Spleen (tissue), 11 donors: ENCODE data around the gene WFDC2. TPM values are rescaled to one million over a fixed set of nuclear protein-coding genes. Genes with fewer than 3 reads are reported as not detected.

Experiments used
- DNase-seq: peaks from one replicate; pipeline ENCODE4 v3.0.0-alpha.2; 2020
- H3K27ac ChIP-seq, 8 donors: fragments of 200-600 bp; sonication (generic) in 7 of 8; 1 replicate in 4 of 8; 2 replicates in 4 of 8; pipeline versions ENCODE4 v1.5.0 to v1.8.0; 2016 to 2021; ENCODE audit warnings: inconsistent platforms in 4 of 8, mild to moderate bottlenecking in 4 of 8, moderate library complexity in 1 of 8
- H3K27me3 ChIP-seq, 7 donors: fragments of 200-600 bp; sonication (generic) in 6 of 7; replicated peaks in 1 of 7; 1 replicate in 4 of 7; 2 replicates in 3 of 7; pipeline versions ENCODE4 v1.5.0 to v1.8.0; 2016 to 2021; ENCODE audit warnings: inconsistent platforms in 3 of 7, mild to moderate bottlenecking in 1 of 7
- H3K36me3 ChIP-seq, 6 donors: fragments of 200-600 bp; sonication (generic) in 5 of 6; 1 replicate in 4 of 6; 2 replicates in 2 of 6; pipeline versions ENCODE4 v1.5.0 to v1.8.0; 2016 to 2021; ENCODE audit warnings: inconsistent platforms in 2 of 6
- H3K4me1 ChIP-seq, 6 donors: fragments of 200-600 bp; sonication (generic) in 5 of 6; 1 replicate in 3 of 6; 2 replicates in 3 of 6; pipeline versions ENCODE4 v1.5.0 to v1.8.0; 2016 to 2021; ENCODE audit warnings: inconsistent platforms in 3 of 6
- H3K4me3 ChIP-seq, 8 donors: fragments of 200-600 bp; sonication (generic) in 7 of 8; 1 replicate in 4 of 8; 2 replicates in 4 of 8; pipeline versions ENCODE4 v1.5.0 to v1.8.0; 2016 to 2021; ENCODE audit warnings: inconsistent platforms in 4 of 8, mild to moderate bottlenecking in 4 of 8, moderate library complexity in 2 of 8
- H3K9me3 ChIP-seq, 8 donors: fragments of 200-600 bp; sonication (generic) in 7 of 8; 1 replicate in 4 of 8; 2 replicates in 4 of 8; pipeline versions ENCODE4 v1.5.0 to v1.8.0; 2016 to 2021; ENCODE audit warnings: inconsistent platforms in 4 of 8
- CTCF ChIP-seq, 11 experiments: fragments of 200-600 bp in 7 of 11; fragments of 450-650 bp in 4 of 11; sonication (generic) in 4 of 11; IDR thresholded peaks in 8 of 11; conservative IDR thresholded peaks in 3 of 11; 1 replicate in 7 of 11; 2 replicates in 4 of 11; pipeline versions ENCODE4 v1.4.0 to v1.8.0; 2016 to 2021; ENCODE audit warnings: antibody characterized with exemption in 11 of 11, inconsistent platforms in 4 of 11, mild to moderate bottlenecking in 1 of 11
- POLR2A ChIP-seq, 3 donors: fragments of 450-650 bp; IDR thresholded peaks; one replicate each; pipeline ENCODE4 v1.5.1; 2017; ENCODE audit warnings: antibody characterized with exemption in 3 of 3, mild to moderate bottlenecking in 1 of 3
- POLR2AphosphoS5 ChIP-seq, 3 donors: sonication (generic); formaldehyde crosslinking; IDR thresholded peaks; one replicate each; pipeline ENCODE4 v1.5.1; 2017; ENCODE audit warnings: antibody characterized with exemption in 3 of 3
- WGBS, 5 donors: extraction: QIAGEN DNeasy Blood & Tissue Kit in 3 of 5; methylation state at CpG; one replicate each; pipeline versions ENCODE4 v1.1.5 to v1.1.7; 2013 to 2018; 5-methylcytosine and 5-hydroxymethylcytosine counted together
- intact Hi-C: fragments of 100-400 bp; cut with DNase I; formaldehyde crosslinking; loops from one replicate; pipeline ENCODE4 v1.15.0; 2023; ENCODE audit warnings: low total_unique reads
- polyA plus RNA-seq, 3 donors: library from polyadenylated mRNA; stranded (reverse); fragments of 200-250 nt; gene quantifications; one replicate each; pipeline ENCODE4 v1.2.1, GENCODE V29; 2013
- total RNA-seq, 7 donors: library from RNA; depleted of rRNA in 3 of 7; stranded (reverse); fragments of >200 nt in 3 of 7; fragmentation: NEBNext Ultra II Directional in 4 of 7; extraction: Animal tissue kit (Norgen Biotek cat#: 25700) in 4 of 7; gene quantifications; one replicate each; pipeline versions ENCODE4 v1.1.0 to v1.2.1, GENCODE V29; 2016 to 2021
- donor health status: healthy with polysubstance abuse.
- donor health status: DM: no; HTN: no; CAD: no; lungs with moderate emphysema.
- donor health status: DM: no; HTN: no; CAD: no.
- donor health status: Bipolar disorder and iron deficiency.
- donor health status: healthy.
- donor health status: DM: no; HTN: no; CAD: no.
- donor health status: DM: yes; HTN: yes; CAD: no.

Gene WFDC2
- total and polyA plus RNA-seq, 10 donors = 0.35 to 1.5 (median 0.74) TPM; not detected in 5

GRCh38 chr20:45440891-45441685, 28.5 kb upstream of the WFDC2 start:
- no peaks in the 10 kb centered on the region for H3K9me3 ChIP-seq
- H3K36me3 ChIP-seq = no peaks in the 10 kb centered on the region
- 72 to 91% (median 84%) methylated on average over 5 of the region's 5 CpGs for WGBS, 5 donors
- no peak overlapping the region for H3K4me3 ChIP-seq
- no peaks in the 10 kb centered on the region for H3K27me3 ChIP-seq
- intact Hi-C loops = no loop called here
- no peak for DNase-seq
- TF ChIP-seq POLR2AphosphoS5 (IDR thresholded peaks at IDR 0.05) (no peak), POLR2A (IDR thresholded peaks at IDR 0.05) (no peak), CTCF (IDR thresholded peaks at IDR 0.05 in 8 of 11, conservative IDR thresholded peaks at IDR 0.05 in 3 of 11) (no peak)
- peaks cover 0 to 14% (median 11%) of the 10 kb centered on the region in 6 donors for H3K4me1 ChIP-seq
- no peak overlapping the region for H3K27ac ChIP-seq

- intact Hi-C loops = no loop called here
Observed at GRCh38 chr20:45441746-45442145, 27.8 kb upstream of the WFDC2 start.

GRCh38 chr20:45444050-45444449, 25.5 kb upstream of the WFDC2 start:
- Histone ChIP-seq H3K4me1 (no peaks in the 10 kb centered on the region), H3K4me3 (no peak overlapping the region), H3K36me3 (no peaks in the 10 kb centered on the region), H3K27ac (no peak overlapping the region), H3K9me3 (no peaks in the 10 kb centered on the region), H3K27me3 (no peaks in the 10 kb centered on the region)
- DNase-seq = no peak
- no peak for TF ChIP-seq POLR2A (IDR thresholded peaks at IDR 0.05)
- no peak for TF ChIP-seq CTCF (IDR thresholded peaks at IDR 0.05 in 8 of 11, conservative IDR thresholded peaks at IDR 0.05 in 3 of 11)
- no peak for TF ChIP-seq POLR2AphosphoS5 (IDR thresholded peaks at IDR 0.05)
- intact Hi-C loops = no loop called here

More at GRCh38 chr20:45441746-45442145, 27.8 kb upstream of the WFDC2 start:
- Histone ChIP-seq H3K4me3 (no peak overlapping the region), H3K36me3 (no peaks in the 10 kb centered on the region), H3K4me1 (peaks cover 0 to 7% (median 4%) of the 10 kb centered on the region in 6 donors), H3K27me3 (no peaks in the 10 kb centered on the region), H3K9me3 (no peaks in the 10 kb centered on the region), H3K27ac (no peak overlapping the region)
- TF ChIP-seq POLR2AphosphoS5 (IDR thresholded peaks at IDR 0.05) (no peak), POLR2A (IDR thresholded peaks at IDR 0.05) (no peak), CTCF (IDR thresholded peaks at IDR 0.05 in 8 of 11, conservative IDR thresholded peaks at IDR 0.05 in 3 of 11) (no peak)
- no peak for DNase-seq
- WGBS, 5 donors = 84 to 100% (median 91%) methylated on average over 1 of the region's 1 CpG

GRCh38 chr20:45445805-45446562, 23.6 kb upstream of the WFDC2 start:
- Histone ChIP-seq H3K9me3 (no peaks in the 10 kb centered on the region), H3K27ac (no peak overlapping the region), H3K4me3 (no peak overlapping the region), H3K4me1 (peaks cover 0 to 8% (median 1%) of the 10 kb centered on the region in 6 donors), H3K27me3 (no peaks in the 10 kb centered on the region), H3K36me3 (no peaks in the 10 kb centered on the region)
- no peak for TF ChIP-seq POLR2A (IDR thresholded peaks at IDR 0.05)
- TF ChIP-seq CTCF (IDR thresholded peaks at IDR 0.05 in 8 of 11, conservative IDR thresholded peaks at IDR 0.05 in 3 of 11) = peak in 8 of 11 experiments; percentile 12 to 56 (median 46)
- DNase-seq = no peak
- WGBS, 5 donors = 64 to 69% (median 66%) methylated on average over 7 of the region's 7 CpGs
- intact Hi-C loops = no loop called here
